ENCODE data around the gene CELA3B.
"Not testable (repeated sequence)": the region's sequence is repeated elsewhere in the genome, so short reads cannot be mapped to it uniquely, and the experiment has no call there.

CELA3B gene

GRCh38 chr1:22005261-22006149, 28.7 kb downstream of the CELA3B start:
- in situ Hi-C loops (cut with MboI; ENCODE audit: low sequenced_read_pairs), result not testable (repeated sequence)

GRCh38 chr1:22006736-22007135, 29.9 kb downstream of the CELA3B start:
- in situ Hi-C loops (cut with MboI; ENCODE audit: low sequenced_read_pairs), result not testable (repeated sequence)

GRCh38 chr1:22007262-22007661, 30.4 kb downstream of the CELA3B start:
- in situ Hi-C loops (cut with MboI; ENCODE audit: low sequenced_read_pairs), result not testable (repeated sequence)

GRCh38 chr1:22009566-22009965, 32.7 kb downstream of the CELA3B start:
- in situ Hi-C loops (cut with MboI; ENCODE audit: low sequenced_read_pairs), result not testable (repeated sequence)

- in situ Hi-C loops (cut with MboI; ENCODE audit: low sequenced_read_pairs), result not testable (repeated sequence)
These were observed 35.9 kb downstream of the CELA3B start for GRCh38 chr1:22012752-22013151.

- in situ Hi-C loops (cut with MboI; ENCODE audit: low sequenced_read_pairs), result not testable (repeated sequence)
These were observed 37.9 kb downstream of the CELA3B start for GRCh38 chr1:22014575-22015206.

GRCh38 chr1:22018583-22019559, 42.0 kb downstream of the CELA3B start:
- in situ Hi-C loops (cut with MboI; ENCODE audit: low sequenced_read_pairs), result no loop called here

- in situ Hi-C loops (cut with MboI; ENCODE audit: low sequenced_read_pairs), result no loop called here
These were observed 44.2 kb downstream of the CELA3B start for GRCh38 chr1:22021061-22021460.

- in situ Hi-C loops (cut with MboI; ENCODE audit: low sequenced_read_pairs), result no loop called here
These were observed 47.9 kb downstream of the CELA3B start for GRCh38 chr1:22024485-22025367.

- in situ Hi-C loops (cut with MboI; ENCODE audit: low sequenced_read_pairs), result no loop called here
These were observed 48.7 kb downstream of the CELA3B start for GRCh38 chr1:22025368-22026155.

- in situ Hi-C loops (cut with MboI; ENCODE audit: low sequenced_read_pairs), result no loop called here
These were observed 50.1 kb downstream of the CELA3B start for GRCh38 chr1:22026924-22027289.

GRCh38 chr1:22030057-22030456, 53.2 kb downstream of the CELA3B start:
- in situ Hi-C loops (cut with MboI; ENCODE audit: low sequenced_read_pairs), result no loop called here

GRCh38 chr1:22030473-22030872, 53.7 kb downstream of the CELA3B start:
- in situ Hi-C loops (cut with MboI; ENCODE audit: low sequenced_read_pairs), result no loop called here

GRCh38 chr1:22031214-22031962, 54.6 kb downstream of the CELA3B start:
- in situ Hi-C loops (cut with MboI; ENCODE audit: low sequenced_read_pairs), result no loop called here

- in situ Hi-C loops (cut with MboI; ENCODE audit: low sequenced_read_pairs), result not testable (repeated sequence)
These were observed 58.0 kb downstream of the CELA3B start for GRCh38 chr1:22034834-22035233.

- in situ Hi-C loops (cut with MboI; ENCODE audit: low sequenced_read_pairs), result no loop called here
These were observed 60.7 kb downstream of the CELA3B start for GRCh38 chr1:22037520-22037919.

- in situ Hi-C loops (cut with MboI; ENCODE audit: low sequenced_read_pairs), result no loop called here
These were observed 61.2 kb downstream of the CELA3B start for GRCh38 chr1:22038036-22038435.

Data from hTERT RPE-1 (cell line).